C4-2B (cell line): ENCODE results near the gene CHID1.

Source experiments
- CTCF ChIP-seq: fragments of 450-650 bp; conservative IDR thresholded peaks from 2 replicates; pipeline ENCODE4 v1.5.1; 2017; ENCODE audit warnings: mild to moderate bottlenecking
- ZFX ChIP-seq: fragments of 450-650 bp; IDR thresholded peaks from 2 replicates; pipeline ENCODE4 v1.6.1; 2017

GRCh38 chr11:831118-831864 is 79.3 kb downstream of the CHID1 start:
- TF ChIP-seq CTCF (no peak), ZFX (no peak)
